K562 (cell line): Measurements from ENCODE around the gene CLCF1. TPM values are rescaled to one million over a fixed set of nuclear protein-coding genes. Genes with fewer than 3 reads are reported as not detected.

Experiments used
- ATAC-seq: fragments of 200-7000 bp; cut with Tn5 transposase; 3 replicates; pipeline ENCODE4 v1.9.1; 2020; ENCODE audit warnings: moderate library complexity
- BruUV-seq: library from RNA; stranded (reverse); fragments of 400-500 nt; replicated peaks from 2 replicates; lab custom pipeline; 2021; lab: Mats Ljungman, UMichigan
- CTCF ChIA-PET: fragments of 300-600 bp; formaldehyde crosslinking; extraction: SDS; loops from one replicate; lab custom pipeline; 2021; ENCODE audit warnings: low intra/inter-chr PET ratio; lab: Yijun Ruan, JAX
- POLR2A ChIA-PET: fragments of 300-600, 350-650 bp; sonication (Branson Sonifier 250); formaldehyde crosslinking; extraction: SDS; loops from one replicate; lab custom pipeline; 2021; ENCODE audit warnings: antibody characterized with exemption, inconsistent platforms; lab: Yijun Ruan, JAX
- DNase-seq, 4 experiments: peaks; one replicate each; pipeline versions ENCODE4 v3.0.0 to v3.0.0-alpha.2; 2011 to 2018; ENCODE audit warnings: low spot score in 3 of 4, mixed read lengths in 3 of 4; ENCODE audit errors: extremely low read depth in 1 of 4
- FAIRE-seq: peaks from 2 replicates; lab custom pipeline; 2011; peaks lifted over from hg19 to GRCh38; lab: Jason Lieb, UNC
- H2AFZ ChIP-seq: 2 replicates; pipeline ENCODE4 v1.6.0; 2011; ENCODE audit warnings: low read depth, low read length, control low read depth, inconsistent platforms
- H3K27ac ChIP-seq: fragments of 200-600 bp; 3 replicates; pipeline ENCODE4 v1.8.0; 2011; ENCODE audit warnings: low read depth, mild to moderate bottlenecking, control low read depth, inconsistent platforms, low read length, moderate library complexity, mixed read lengths; ENCODE audit errors: extremely low read depth
- H3K27me3 ChIP-seq, 2 experiments: fragments of 300-600 bp in 1 of 2; 2 replicates in 1 of 2; 3 replicates in 1 of 2; pipeline versions ENCODE4 v1.6.0 to v1.8.0; 2011; ENCODE audit warnings: inconsistent platforms in 2 of 2, low read length in 2 of 2, mild to moderate bottlenecking in 1 of 2, mixed read lengths in 1 of 2, moderate library complexity in 1 of 2; ENCODE audit not compliant: control insufficient read depth in 2 of 2, insufficient read depth in 2 of 2
- H3K36me3 ChIP-seq: fragments of 300-600 bp; 3 replicates; pipeline ENCODE4 v1.8.0; 2011; ENCODE audit warnings: mild to moderate bottlenecking, low read length, inconsistent platforms; ENCODE audit not compliant: control insufficient read depth, insufficient read depth
- H3K4me1 ChIP-seq, 2 experiments: fragments of 200-600 bp in 1 of 2; replicated peaks in 1 of 2; 2 replicates in 1 of 2; 3 replicates in 1 of 2; pipeline versions ENCODE4 v1.5.1 to v1.8.0; 2011; ENCODE audit warnings: inconsistent platforms in 2 of 2, low read length in 2 of 2, mild to moderate bottlenecking in 1 of 2, mixed read lengths in 1 of 2, moderate library complexity in 1 of 2; ENCODE audit not compliant: control insufficient read depth in 2 of 2, insufficient read depth in 2 of 2
- H3K4me2 ChIP-seq: 2 replicates; pipeline ENCODE4 v1.6.1; 2011; ENCODE audit warnings: low read length, control low read depth, inconsistent platforms, mixed read lengths; ENCODE audit not compliant: insufficient read depth
- H3K4me3 ChIP-seq: fragments of 200-600 bp; sonication (generic), shearing (Covaris generic); 2 replicates; pipeline ENCODE4 v1.5.1; 2016; ENCODE audit warnings: control low read depth, inconsistent platforms
- H3K79me2 ChIP-seq: fragments of 200-600 bp; 3 replicates; pipeline ENCODE4 v1.8.0; 2011; ENCODE audit warnings: low read length, inconsistent platforms; ENCODE audit not compliant: control insufficient read depth, insufficient read depth
- H3K9ac ChIP-seq, 2 experiments: 2 replicates each; pipeline versions ENCODE4 v1.6.0 to v1.6.1; 2011; ENCODE audit warnings: low read depth in 2 of 2, low read length in 2 of 2, control low read depth in 1 of 2, inconsistent platforms in 1 of 2, mild to moderate bottlenecking in 1 of 2, mixed read lengths in 1 of 2; ENCODE audit not compliant: insufficient read depth in 1 of 2
- H3K9me1 ChIP-seq: one replicate; pipeline ENCODE4 v1.6.0; 2011; ENCODE audit warnings: inconsistent platforms, mild to moderate bottlenecking, low read length, moderate library complexity; ENCODE audit not compliant: control insufficient read depth, insufficient read depth
- H3K9me3 ChIP-seq: replicated peaks from 2 replicates; pipeline ENCODE4 v1.5.1; 2011; ENCODE audit warnings: low read depth, low read length, inconsistent platforms; ENCODE audit not compliant: control insufficient read depth, insufficient read depth
- H4K20me1 ChIP-seq: replicated peaks from 2 replicates; pipeline ENCODE4 v1.6.1; 2011; ENCODE audit warnings: low read length, inconsistent platforms, mixed read lengths; ENCODE audit not compliant: control insufficient read depth, insufficient read depth
- AFF1 ChIP-seq, 2 experiments: fragments of 450-650 bp; IDR thresholded peaks; 2 replicates each; pipeline ENCODE4 v1.6.1; 2018; ENCODE audit warnings: mild to moderate bottlenecking in 2 of 2, low read depth in 1 of 2; ENCODE audit not compliant: partially characterized antibody in 2 of 2
- E2F8 ChIP-seq: fragments of 450-650 bp; IDR thresholded peaks from 2 replicates; pipeline ENCODE4 v1.7.1; 2018; ENCODE audit warnings: mild to moderate bottlenecking, low read depth; ENCODE audit not compliant: partially characterized antibody
- EP400 ChIP-seq: fragments of 450-650 bp; IDR thresholded peaks from 2 replicates; pipeline ENCODE4 v1.6.1; 2017; ENCODE audit warnings: antibody characterized with exemption, mild to moderate bottlenecking, moderate library complexity
- NFIC ChIP-seq: fragments of 450-650 bp; IDR thresholded peaks from 2 replicates; pipeline ENCODE4 v1.6.1; 2017; ENCODE audit warnings: mild to moderate bottlenecking, inconsistent platforms
- SIN3B ChIP-seq: fragments of 450-650 bp; IDR thresholded peaks from 2 replicates; pipeline ENCODE4 v1.6.1; 2017; ENCODE audit warnings: low read depth, mild to moderate bottlenecking, moderate library complexity
- U2AF2 ChIP-seq: fragments of 200-400 bp; formaldehyde crosslinking; optimal IDR thresholded peaks from 2 replicates; pipeline ENCODE3; 2017; ENCODE audit warnings: low read depth, mild to moderate bottlenecking, low read length
- YY1 ChIP-seq, 3 experiments: IDR thresholded peaks; 2 replicates each; pipeline ENCODE4 v1.6.1; 2011; ENCODE audit warnings: low read length in 2 of 3, mild to moderate bottlenecking in 2 of 3, moderate library complexity in 2 of 3, borderline replicate concordance in 1 of 3, control low read depth in 1 of 3, low read depth in 1 of 3; ENCODE audit not compliant: insufficient read depth in 3 of 3, insufficient replicate concordance in 2 of 3, control insufficient read depth in 1 of 3, insufficient read length in 1 of 3; ENCODE audit errors: extremely low read depth in 1 of 3
- ZFPM2 ChIP-seq: fragments of 250-450 bp; sonication (Bioruptor Pico); IDR thresholded peaks from 2 replicates; pipeline ENCODE4 v1.5.1; 2022; ENCODE audit warnings: mild to moderate bottlenecking
- ZNF175 ChIP-seq: fragments of 200-800 bp; sonication (Bioruptor generic); IDR thresholded peaks from 2 replicates; pipeline ENCODE4 v1.6.1; 2016; ENCODE audit warnings: low read depth, mild to moderate bottlenecking, missing genetic modification characterization, missing compliant biosample characterization
- WGBS: fragments of 100-300 bp; shearing (Covaris generic); methylation state at CpG from one replicate; pipeline ENCODE4 v1.1.6; 2016; ENCODE audit warnings: low coverage, mixed read lengths; ENCODE audit not compliant: insufficient coverage; ENCODE audit errors: missing lambda C conversion rate; 5-methylcytosine and 5-hydroxymethylcytosine counted together
- in situ Hi-C: fragments of 300-500 bp; cut with MboI; formaldehyde crosslinking; loops from 4 replicates; pipeline ENCODE4 v1.15.0; 2018; ENCODE audit warnings: inconsistent platforms, mixed read lengths
- intact Hi-C: fragments of 100-400 bp; cut with micrococcal nuclease; formaldehyde crosslinking; loops from 2 replicates; pipeline ENCODE4 v1.14.2; 2022
- polyA plus RNA-seq, 8 experiments: library from polyadenylated mRNA; depleted of rRNA in 4 of 8; stranded (reverse) in 5 of 8; unstranded in 3 of 8; fragments of >200 nt; fragmentation: Nextera tagmentation in 2 of 8; fragmentation: Illumina TruSeq in 1 of 8; extraction: Ambion mirVana in 2 of 8; extraction: Trizol in 1 of 8; gene quantifications; 2 replicates each; pipeline versions ENCODE4 v1.2.1 to v1.2.3, GENCODE V29; 2011 to 2014; ENCODE audit warnings: inconsistent platforms in 1 of 8, missing spikeins in 1 of 8
- total RNA-seq, 7 experiments: library from RNA; depleted of rRNA in 6 of 7; stranded (reverse); fragments of >200 nt in 6 of 7; fragmentation: Illumina TruSeq in 2 of 7; extraction: Trizol in 2 of 7; gene quantifications; 2 replicates each; pipeline versions ENCODE4 v1.2.1 to v1.2.3, GENCODE V29; 2011 to 2021; ENCODE audit warnings: low replicate concordance in 1 of 7

Gene CLCF1
- total and polyA plus RNA-seq, 9 of the 15 experiments (the other 6 are each of a cell fraction or from before 2014, with no cell fraction given): 0.49 to 5.8 (median 3.0) TPM

- TF ChIP-seq E2F8 (no peak), SIN3B (peak; percentile 25; the same call in 1 of the 2 replicates), U2AF2 (no peak)
Measured at GRCh38 chr11:67317888-67318555, 55.4 kb downstream of the CLCF1 start (continued).

GRCh38 chr11:67317205-67317887, 56.1 kb downstream of the CLCF1 start:
- no peaks in the 10 kb centered on the region for H3K9me1 ChIP-seq
- FAIRE-seq: peak; percentile 88
- peak overlapping the region; percentile 80 for H3K27ac ChIP-seq
- no peaks in the 10 kb centered on the region; the same call in 2 of the 3 replicates for H3K36me3 ChIP-seq
- peaks cover 6% of the 10 kb centered on the region; the same call in 1 of the 3 replicates for H3K79me2 ChIP-seq
- H3K27me3 ChIP-seq: no peaks in the 10 kb centered on the region
- peak overlapping the region; percentile 57 for H3K4me3 ChIP-seq
- DNase-seq: peak; percentile 96 to 99 (median 98)
- H4K20me1 ChIP-seq: no peaks in the 10 kb centered on the region
- H2AFZ ChIP-seq: peak overlapping the region; percentile 95
- H3K9ac ChIP-seq: peak overlapping the region; percentile 80 to 93
- BruUV-seq: TSS peak; percentile 98
- no peaks in the 10 kb centered on the region for H3K9me3 ChIP-seq
- in situ Hi-C loops (loop anchor here (5.0 kb wide), 1 partner anchor 235 kb away; no protein-coding TSS in a partner anchor), intact Hi-C loops (loop anchor here (1.0 to 2.0 kb wide), 4 partner anchors 29 to 236 kb away; partner anchors contain the start of gene ANKRD13D)
- peak; percentile 88 for ATAC-seq
- peak overlapping the region; percentile 87 for H3K4me2 ChIP-seq
- WGBS: 1% methylated on average over 46 of the region's 55 CpGs
- POLR2A ChIA-PET: interaction anchor here (0.6 to 1.7 kb wide), 21 partner anchors 10 to 1597 kb away, joined by 3 to 10 read pairs (median 5); partner anchors contain the start of genes ANKRD13D, CLCF1, GRK2 and POLD4
- peaks cover 36 to 39% of the 10 kb centered on the region in 2 experiments for H3K4me1 ChIP-seq
- CTCF ChIA-PET: interaction anchor here (0.6 to 3.1 kb wide), 9 partner anchors 27 to 263 kb away, joined by 3 to 35 read pairs (median 7); partner anchors contain the start of genes ANKRD13D and GRK2
- TF ChIP-seq NFIC: peak; percentile 52
- TF ChIP-seq EP400: peak; percentile 88
- no peak for TF ChIP-seq ZFPM2
- TF ChIP-seq YY1 (IDR thresholded peaks at IDR 0.05; ENCODE audit: borderline replicate concordance in 1 of 3, control insufficient read depth in 1 of 3, extremely low read depth in 1 of 3, insufficient read depth in 3 of 3, insufficient read length in 1 of 3, insufficient replicate concordance in 2 of 3, low read depth in 1 of 3, low read length in 2 of 3): peak in 2 of 3 experiments; percentile 13 to 75
- TF ChIP-seq ZNF175 (CRISPR knock-in tag): peak; percentile 77
- peak in 1 of 2 experiments; percentile 80 for TF ChIP-seq AFF1 (IDR thresholded peaks at IDR 0.05; ENCODE audit: low read depth in 1 of 2, partially characterized antibody in 2 of 2)
